IMR-90 (cell line): ENCODE data around the gene ERG28. TPM values are rescaled to one million over a fixed set of nuclear protein-coding genes. Genes with fewer than 3 reads are reported as not detected.
A peak's percentile ranks its signal among the peaks of the same experiment; 100 is the strongest.

Experiments
- ATAC-seq: fragments of 200-7000 bp; cut with Tn5 transposase; 2 replicates; pipeline ENCODE4 v1.9.1; 2020; ENCODE audit warnings: low read depth, mild to moderate bottlenecking, moderate library complexity
- BruUV-seq: library from RNA; stranded (reverse); fragments of 400-500 nt; replicated peaks from 2 replicates; lab custom pipeline; 2021; lab: Mats Ljungman, UMichigan
- CTCF ChIA-PET: fragments of 300-600 bp; formaldehyde crosslinking; extraction: SDS; loops from one replicate; lab custom pipeline; 2021; ENCODE audit warnings: antibody characterized with exemption; lab: Yijun Ruan, JAX
- POLR2A ChIA-PET: fragments of 300-600 bp; sonication (Branson Sonifier 250); formaldehyde crosslinking; loops from one replicate; lab custom pipeline; 2022; ENCODE audit warnings: antibody characterized with exemption; ENCODE audit not compliant: unreplicated experiment; lab: Charles Lee
- DNase-seq: peaks from one replicate; pipeline ENCODE4 v3.0.0; 2013
- H2AFZ ChIP-seq: replicated peaks from 2 replicates; pipeline ENCODE3; 2013; ENCODE audit warnings: low read length, mild to moderate bottlenecking; ENCODE audit not compliant: poor library complexity
- H2AK5ac ChIP-seq: 2 replicates; pipeline ENCODE4 v1.6.1; 2013; ENCODE audit warnings: low read depth, low read length, inconsistent platforms
- H2AK9ac ChIP-seq: replicated peaks from 2 replicates; pipeline ENCODE3; 2013; ENCODE audit warnings: mild to moderate bottlenecking, low read depth, low read length, moderate library complexity; ENCODE audit not compliant: poor library complexity
- H2BK120ac ChIP-seq: 2 replicates; pipeline ENCODE4 v1.6.1; 2013; ENCODE audit warnings: low read depth, low read length, inconsistent platforms
- H2BK15ac ChIP-seq: 3 replicates; pipeline ENCODE4 v1.6.1; 2013; ENCODE audit warnings: low read depth, low read length, inconsistent platforms
- H2BK20ac ChIP-seq: 2 replicates; pipeline ENCODE4 v1.6.1; 2013; ENCODE audit warnings: low read depth, mild to moderate bottlenecking, inconsistent platforms, low read length, moderate library complexity
- H2BK5ac ChIP-seq: 2 replicates; pipeline ENCODE4 v1.6.1; 2013; ENCODE audit warnings: mild to moderate bottlenecking, low read depth, low read length, inconsistent platforms; ENCODE audit not compliant: poor library complexity, severe bottlenecking
- H3K14ac ChIP-seq: replicated peaks from 2 replicates; pipeline ENCODE4 v1.6.1; 2013; ENCODE audit warnings: low read depth, low read length, inconsistent platforms
- H3K18ac ChIP-seq: 2 replicates; pipeline ENCODE4 v1.6.1; 2013; ENCODE audit warnings: low read depth, low read length, control low read depth
- H3K23ac ChIP-seq: 2 replicates; pipeline ENCODE4 v1.6.1; 2013; ENCODE audit warnings: low read depth, low read length, inconsistent platforms
- H3K27ac ChIP-seq: 2 replicates; pipeline ENCODE4 v1.5.1; 2013; ENCODE audit warnings: mild to moderate bottlenecking, control low read depth, low read length; ENCODE audit not compliant: insufficient read depth
- H3K27me3 ChIP-seq: 2 replicates; pipeline ENCODE4 v1.6.1; 2013; ENCODE audit warnings: low read length; ENCODE audit not compliant: control insufficient read depth, insufficient read depth
- H3K36me3 ChIP-seq: 2 replicates; pipeline ENCODE4 v1.6.1; 2013; ENCODE audit warnings: low read length, mixed read lengths; ENCODE audit not compliant: control insufficient read depth, insufficient read depth
- H3K4ac ChIP-seq: 2 replicates; pipeline ENCODE4 v1.6.1; 2013; ENCODE audit warnings: low read depth, low read length, inconsistent platforms
- H3K4me1 ChIP-seq: 2 replicates; pipeline ENCODE4 v1.6.1; 2013; ENCODE audit warnings: low read length, mixed read lengths; ENCODE audit not compliant: control insufficient read depth, insufficient read depth
- H3K4me2 ChIP-seq: 2 replicates; pipeline ENCODE4 v1.6.1; 2013; ENCODE audit warnings: low read depth, mild to moderate bottlenecking, control low read depth, low read length, moderate library complexity
- H3K4me3 ChIP-seq: 2 replicates; pipeline ENCODE4 v1.5.1; 2013; ENCODE audit warnings: low read depth, mild to moderate bottlenecking, control low read depth, low read length, moderate library complexity; ENCODE audit not compliant: insufficient read depth
- H3K56ac ChIP-seq: 2 replicates; pipeline ENCODE4 v1.6.1; 2013; ENCODE audit warnings: low read length, inconsistent platforms; ENCODE audit not compliant: insufficient read depth; ENCODE audit errors: extremely low read depth
- H3K79me1 ChIP-seq, 2 experiments: 2 replicates each; pipeline ENCODE4 v1.6.1; 2013; ENCODE audit warnings: low read length in 2 of 2, inconsistent platforms in 1 of 2, low read depth in 1 of 2
- H3K9ac ChIP-seq: 2 replicates; pipeline ENCODE4 v1.6.1; 2013; ENCODE audit warnings: low read depth, low read length, control low read depth
- H3K9me1 ChIP-seq: 2 replicates; pipeline ENCODE4 v1.6.1; 2013; ENCODE audit warnings: low read length, inconsistent platforms; ENCODE audit not compliant: insufficient read depth
- H3K9me3 ChIP-seq: 2 replicates; pipeline ENCODE4 v1.6.1; 2013; ENCODE audit warnings: low read length; ENCODE audit not compliant: control insufficient read depth, insufficient read depth
- H4K20me1 ChIP-seq: 2 replicates; pipeline ENCODE4 v1.6.1; 2013; ENCODE audit warnings: low read length, inconsistent platforms; ENCODE audit not compliant: insufficient read depth
- H4K5ac ChIP-seq: 2 replicates; pipeline ENCODE4 v1.6.1; 2013; ENCODE audit warnings: mild to moderate bottlenecking, low read depth, low read length, control low read depth
- H4K8ac ChIP-seq, 2 experiments: 2 replicates each; pipeline ENCODE4 v1.6.1; 2013; ENCODE audit warnings: low read depth in 2 of 2, low read length in 2 of 2, control low read depth in 1 of 2, inconsistent platforms in 1 of 2
- H4K91ac ChIP-seq: 2 replicates; pipeline ENCODE4 v1.6.1; 2013; ENCODE audit warnings: low read depth, low read length, inconsistent platforms; ENCODE audit not compliant: insufficient read depth
- MAZ ChIP-seq: IDR thresholded peaks from 2 replicates; pipeline ENCODE4 v1.6.1; 2012; ENCODE audit warnings: low read depth, mild to moderate bottlenecking, low read length, improper control_type of control experiment, moderate library complexity, borderline replicate concordance
- RAD21 ChIP-seq: IDR thresholded peaks from 2 replicates; pipeline ENCODE4 v1.6.1; 2012; ENCODE audit warnings: low read length, improper control_type of control experiment
- SMC3 ChIP-seq: fragments of 150-350 bp; IDR thresholded peaks from 2 replicates; pipeline ENCODE4 v1.6.1; 2016; ENCODE audit warnings: low read depth, mild to moderate bottlenecking, antibody characterized with exemption, low read length, moderate library complexity
- WGBS, 2 experiments: methylation state at CpG; one replicate each; pipeline versions ENCODE4 v1.1.5 to v1.1.7; 2013; ENCODE audit warnings: missing lambda C conversion rate in 2 of 2; ENCODE audit not compliant: insufficient read length in 1 of 2; ENCODE audit errors: extremely low coverage in 2 of 2; 5-methylcytosine and 5-hydroxymethylcytosine counted together
- dilution Hi-C: fragments of 300-500 bp; cut with HindIII; formaldehyde crosslinking; loops from one replicate; pipeline ENCODE4 v1.14.3; 2018; ENCODE audit warnings: low sequenced_read_pairs; ENCODE audit not compliant: unreplicated experiment
- in situ Hi-C: fragments of 300-500 bp; cut with MboI; formaldehyde crosslinking; loops from 3 replicates; pipeline ENCODE4 v1.14.3; 2019; ENCODE audit warnings: low sequenced_read_pairs, inconsistent platforms, mixed read lengths
- intact Hi-C: fragments of 100-400 bp; cut with micrococcal nuclease; formaldehyde crosslinking; loops from 2 replicates; pipeline ENCODE4 v1.10.0; 2022
- polyA plus RNA-seq, 3 experiments: library from polyadenylated mRNA; depleted of rRNA; stranded (reverse); fragments of >200 nt; gene quantifications; 2 replicates each; pipeline ENCODE4 v1.2.3, GENCODE V29; 2012; ENCODE audit warnings: low replicate concordance in 1 of 3
- total RNA-seq: library from RNA; depleted of rRNA; stranded (reverse); fragments of >200 nt; gene quantifications from 2 replicates; pipeline ENCODE4 v1.2.3, GENCODE V29; 2012
- TF ChIP-seq, protein P1 (sequence below): conservative IDR thresholded peaks from 2 replicates; pipeline ENCODE4 v1.5.1; 2012; ENCODE audit warnings: mild to moderate bottlenecking, low read depth, low read length, improper control_type of control experiment

ERG28 gene
- total and polyA plus RNA-seq, 2 of the 4 experiments (the other 2 are of a cell fraction) = 0.90 to 15.4 TPM

- no TSS peak for BruUV-seq
- Histone ChIP-seq H4K8ac (no peak overlapping the region), H3K27me3 (no peaks in the 10 kb centered on the region), H3K56ac (no peak overlapping the region), H3K4me2 (no peak overlapping the region), H2BK120ac (no peak overlapping the region), H3K36me3 (peaks cover 10% of the 10 kb centered on the region; the same call in 1 of the 2 replicates), H3K9ac (no peak overlapping the region), H2BK20ac (no peak overlapping the region), H3K4me3 (no peak overlapping the region), H4K91ac (no peak overlapping the region), H3K14ac (no peak overlapping the region), H3K4ac (no peak overlapping the region), H2BK15ac (no peak overlapping the region), H2AK9ac (no peak overlapping the region), H2AK5ac (no peak overlapping the region), H3K79me1 (no peaks in the 10 kb centered on the region), H3K4me1 (no peaks in the 10 kb centered on the region), H4K5ac (no peak overlapping the region), H3K9me3 (no peaks in the 10 kb centered on the region), H3K27ac (no peak overlapping the region), H2AFZ (no peak overlapping the region), H2BK5ac (no peak overlapping the region), H3K18ac (no peak overlapping the region), H4K20me1 (no peaks in the 10 kb centered on the region), H3K23ac (no peak overlapping the region), H3K9me1 (peaks cover 2% of the 10 kb centered on the region; the same call in 1 of the 2 replicates)
- peak; percentile 53 for DNase-seq
- TF ChIP-seq MAZ (no peak), SMC3 (peak; percentile 94), RAD21 (peak; percentile 90)
- TF ChIP-seq, protein P1, sequence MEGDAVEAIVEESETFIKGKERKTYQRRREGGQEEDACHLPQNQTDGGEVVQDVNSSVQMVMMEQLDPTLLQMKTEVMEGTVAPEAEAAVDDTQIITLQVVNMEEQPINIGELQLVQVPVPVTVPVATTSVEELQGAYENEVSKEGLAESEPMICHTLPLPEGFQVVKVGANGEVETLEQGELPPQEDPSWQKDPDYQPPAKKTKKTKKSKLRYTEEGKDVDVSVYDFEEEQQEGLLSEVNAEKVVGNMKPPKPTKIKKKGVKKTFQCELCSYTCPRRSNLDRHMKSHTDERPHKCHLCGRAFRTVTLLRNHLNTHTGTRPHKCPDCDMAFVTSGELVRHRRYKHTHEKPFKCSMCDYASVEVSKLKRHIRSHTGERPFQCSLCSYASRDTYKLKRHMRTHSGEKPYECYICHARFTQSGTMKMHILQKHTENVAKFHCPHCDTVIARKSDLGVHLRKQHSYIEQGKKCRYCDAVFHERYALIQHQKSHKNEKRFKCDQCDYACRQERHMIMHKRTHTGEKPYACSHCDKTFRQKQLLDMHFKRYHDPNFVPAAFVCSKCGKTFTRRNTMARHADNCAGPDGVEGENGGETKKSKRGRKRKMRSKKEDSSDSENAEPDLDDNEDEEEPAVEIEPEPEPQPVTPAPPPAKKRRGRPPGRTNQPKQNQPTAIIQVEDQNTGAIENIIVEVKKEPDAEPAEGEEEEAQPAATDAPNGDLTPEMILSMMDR = peak; percentile 95
- dilution Hi-C loops = no loop called here
- WGBS, 2 experiments = no CpG with 5 or more reads among the region's 4 CpGs
- ATAC-seq = peak; percentile 99
- in situ Hi-C loops = loop anchor here (5.0 kb wide), 1 partner anchor 77 kb away; the partner anchor contains the start of gene FLVCR2
- CTCF ChIA-PET = interaction anchor here (9.8 kb wide), 1 partner anchor 76 kb away, joined by 125 read pairs; the partner anchor contains the start of gene FLVCR2
- intact Hi-C loops = loop anchor here (1.0 to 2.0 kb wide), 3 partner anchors 77 to 347 kb away; no protein-coding TSS in a partner anchor
- POLR2A ChIA-PET = interaction anchor here (1.1 kb wide), 1 partner anchor 76 kb away, joined by 3 read pairs; no protein-coding TSS in a partner anchor
Observed at GRCh38 chr14:75654127-75654732, 6.4 kb downstream of the ERG28 start.
